HG02970 (cell line): ENCODE data around the gene IGFBP3.

Experiments used
- ATAC-seq: cut with Tn5 transposase; IDR thresholded peaks from one replicate; pipeline ENCODE4 v1.9.1; 2021; ENCODE audit warnings: mild to moderate bottlenecking, moderate library complexity, moderate number of reproducible peaks; ENCODE audit not compliant: unreplicated experiment, low FRiP score

Gene IGFBP3

DNA sequence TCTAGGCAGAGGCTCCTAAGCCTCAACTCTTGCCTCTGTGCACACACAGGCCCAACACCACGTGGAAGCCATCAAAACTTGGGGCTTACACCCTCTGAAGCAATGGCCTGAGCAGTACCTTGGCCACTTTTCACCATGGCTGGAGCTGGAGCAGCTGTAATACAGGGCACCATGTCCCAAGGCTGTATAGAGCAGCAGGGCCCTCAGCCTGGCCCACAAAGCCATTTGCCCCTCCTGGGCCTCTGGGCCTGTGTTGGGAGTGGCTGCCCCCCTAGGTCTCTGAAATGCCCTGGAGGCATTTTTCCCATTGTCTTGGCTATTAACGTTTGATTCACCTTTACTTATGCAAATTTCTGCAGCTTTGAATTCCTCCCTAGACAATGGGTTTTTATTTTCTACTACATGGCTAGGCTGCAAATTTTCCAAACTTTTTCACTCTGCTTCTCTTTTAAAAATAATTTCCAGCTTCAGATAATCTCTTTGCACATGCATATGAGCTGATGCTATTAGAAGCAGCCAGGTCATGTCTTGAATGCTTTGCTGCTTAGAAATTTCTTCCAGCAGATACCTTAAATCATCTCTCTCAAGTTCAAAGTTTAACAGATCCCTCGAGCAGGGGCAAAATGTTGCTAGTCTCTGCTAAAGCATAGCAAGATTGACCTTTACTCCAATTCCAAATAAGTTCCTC, 42.5 kb downstream of the IGFBP3 start:
- ATAC-seq, result no peak

DNA sequence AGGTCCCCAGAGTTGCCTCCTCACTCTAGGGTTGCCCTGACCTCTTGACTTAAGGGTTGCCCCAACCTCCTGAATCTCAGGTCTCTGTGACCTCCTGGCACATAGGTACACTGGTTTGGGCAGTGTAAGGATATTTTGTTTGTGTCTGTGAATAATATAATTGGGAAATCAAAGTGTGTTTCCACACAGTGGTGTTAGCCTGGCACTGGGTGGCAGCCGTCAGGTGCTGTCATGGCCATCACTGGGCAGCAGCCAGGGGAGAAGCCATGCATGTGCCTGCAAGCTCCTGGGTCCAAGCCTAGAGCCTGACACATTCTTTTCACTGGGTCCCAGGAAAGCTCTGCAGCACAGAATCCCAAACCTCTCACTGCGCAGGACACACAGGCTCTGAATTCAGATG, 44.6 kb downstream of the IGFBP3 start:
- no peak for ATAC-seq

GRCh38 chr7:45874408-45875131, 46.5 kb downstream of the IGFBP3 start:
- ATAC-seq, result no peak

- no peak for ATAC-seq
Observed at GRCh38 chr7:45873355-45873754, 47.7 kb downstream of the IGFBP3 start.

DNA sequence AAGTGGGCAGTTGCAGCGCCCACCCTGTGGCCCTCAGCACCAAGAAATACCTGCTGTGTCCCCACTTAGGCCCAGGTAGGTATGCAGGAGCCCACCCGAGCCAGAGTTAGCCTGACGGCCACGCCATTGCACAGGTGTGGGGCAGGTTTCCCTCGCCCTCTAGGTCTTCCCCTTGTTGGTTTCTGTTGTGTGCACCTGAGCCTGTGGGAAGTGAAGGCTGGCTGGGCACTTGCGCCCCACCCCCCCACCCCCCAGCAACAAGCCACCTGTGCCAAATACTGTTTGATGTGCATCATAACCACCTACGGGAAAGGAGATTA, 48.1 kb downstream of the IGFBP3 start, which contains the start of gene CCDC201:
CCDC201 (minus strand) TSS at position 48 of the 320 bp plus-strand sequence. CDS start 75 bp downstream, outside the sequence.
- no peak for ATAC-seq

GRCh38 chr7:45872116-45873034, 48.7 kb downstream of the IGFBP3 start:
- no peak for ATAC-seq

- no peak for ATAC-seq
Observed at GRCh38 chr7:45869426-45869825, 51.6 kb downstream of the IGFBP3 start.

GRCh38 chr7:45867471-45867870, 53.6 kb downstream of the IGFBP3 start:
- no peak for ATAC-seq

- ATAC-seq, result no peak
Observed at GRCh38 chr7:45865594-45866410, 55.3 kb downstream of the IGFBP3 start.

DNA sequence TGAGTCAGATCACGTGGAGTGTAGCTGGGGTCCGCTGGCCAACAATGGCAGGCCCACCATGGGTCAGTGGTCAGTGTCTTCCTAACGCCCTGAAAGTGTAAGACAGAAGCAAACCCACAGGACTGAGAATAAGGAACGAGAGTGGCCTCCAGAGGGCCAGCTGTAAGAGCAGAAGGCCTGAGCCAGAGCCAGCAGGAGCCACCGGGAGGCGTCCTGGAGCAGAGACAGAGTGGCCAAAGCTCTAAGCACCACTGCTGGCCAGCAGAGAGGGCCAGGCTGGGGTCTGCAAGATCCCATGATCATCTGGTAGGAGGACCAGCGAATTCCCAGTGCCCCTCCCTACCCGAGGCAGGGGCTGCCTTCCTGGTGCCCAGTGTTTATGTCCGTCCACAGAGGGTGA, 57.4 kb downstream of the IGFBP3 start:
- no peak for ATAC-seq
